NCI-H2081 (cell line): ENCODE data around the gene YIPF1.

Source experiments
- DNase-seq, 2 experiments: peaks; one replicate each; lab custom pipeline; 2025; lab: John Stamatoyannopoulos, UW

The YIPF1 gene

DNA sequence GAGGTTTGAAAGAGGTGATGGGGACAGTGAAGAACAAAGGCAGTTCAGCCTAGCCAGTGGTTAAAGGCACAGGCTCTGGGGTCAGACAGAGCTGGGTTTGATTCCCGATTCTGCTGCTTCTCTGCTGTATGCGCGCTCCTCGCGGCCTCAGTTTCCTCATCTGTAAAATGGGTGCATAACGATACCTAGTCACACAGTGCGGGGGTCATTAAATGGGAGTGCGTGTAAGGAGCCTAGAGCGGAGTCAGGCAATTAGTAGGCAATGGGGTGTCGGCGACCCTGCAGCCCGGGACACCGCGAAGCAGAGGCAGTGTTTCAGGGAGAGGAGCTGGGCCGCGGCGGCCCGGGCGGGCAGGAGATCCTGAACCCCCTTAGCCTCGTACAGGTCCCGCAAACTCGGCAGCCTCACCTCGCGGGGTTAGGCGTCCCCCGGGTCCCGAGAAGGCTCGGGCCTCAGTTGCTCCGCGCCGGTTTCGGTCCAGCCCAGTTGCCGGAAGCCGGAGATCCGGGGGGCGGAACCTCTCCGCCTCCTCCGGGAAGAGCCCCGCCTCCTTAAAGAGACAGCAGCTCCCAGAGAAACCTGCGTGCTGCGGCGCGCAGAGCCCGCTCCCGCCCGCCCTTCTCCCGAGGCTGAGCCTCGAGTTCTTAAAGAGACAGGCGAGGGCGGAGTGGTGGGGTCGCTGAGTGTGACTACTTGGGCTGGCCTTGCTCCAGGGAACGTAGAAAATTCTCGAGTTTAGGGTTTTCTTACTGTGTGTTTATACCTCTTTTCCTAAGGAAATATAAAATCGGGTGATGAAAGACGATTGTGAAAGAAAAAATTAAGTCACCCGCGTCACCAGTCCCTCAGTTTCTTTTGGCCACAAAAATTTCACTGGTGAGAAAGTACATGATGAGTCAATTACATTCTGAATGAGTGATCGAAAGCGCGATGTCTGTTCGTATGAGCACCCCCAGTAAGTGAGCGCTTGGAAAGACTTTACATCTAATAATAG is at the start of gene YIPF1:
Gene YIPF1, minus strand, starts transcription at position 494 of the 995 bp plus-strand sequence. CDS start 860 bp downstream, outside the sequence.
- peak; percentile 86 to 91 for DNase-seq

DNA sequence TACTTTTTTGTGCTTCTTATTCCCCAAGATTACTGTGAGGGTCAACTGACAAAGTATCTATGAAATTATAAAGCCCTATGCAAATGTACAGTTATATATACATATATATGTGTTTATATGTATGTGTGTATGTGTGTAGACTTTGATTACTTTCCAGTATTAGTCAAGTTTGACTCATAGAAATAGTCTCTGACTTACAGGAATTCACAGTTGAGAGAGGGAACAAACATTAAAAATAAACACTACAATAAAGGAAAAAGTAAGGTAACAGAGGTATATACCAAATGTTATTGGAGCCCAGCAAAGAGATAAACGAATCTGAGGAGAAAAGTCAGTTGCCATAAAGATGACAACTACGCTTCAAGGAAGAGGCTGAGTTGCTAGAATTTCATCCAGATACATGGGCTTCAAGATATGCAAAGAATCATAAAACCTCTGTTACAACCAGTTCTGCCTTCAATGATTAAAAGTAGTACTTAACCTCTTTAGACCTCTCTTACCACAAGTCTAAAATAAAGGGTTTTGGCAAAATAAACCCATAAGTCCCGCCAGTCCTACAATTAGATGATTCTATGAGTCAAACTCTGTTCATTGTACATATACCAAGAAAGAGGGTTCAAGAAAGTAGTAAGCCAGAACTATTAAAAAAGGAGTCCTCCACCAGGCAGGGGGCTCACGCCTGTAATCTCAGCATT is 48.7 kb upstream of the YIPF1 start:
- no peak for DNase-seq

DNA sequence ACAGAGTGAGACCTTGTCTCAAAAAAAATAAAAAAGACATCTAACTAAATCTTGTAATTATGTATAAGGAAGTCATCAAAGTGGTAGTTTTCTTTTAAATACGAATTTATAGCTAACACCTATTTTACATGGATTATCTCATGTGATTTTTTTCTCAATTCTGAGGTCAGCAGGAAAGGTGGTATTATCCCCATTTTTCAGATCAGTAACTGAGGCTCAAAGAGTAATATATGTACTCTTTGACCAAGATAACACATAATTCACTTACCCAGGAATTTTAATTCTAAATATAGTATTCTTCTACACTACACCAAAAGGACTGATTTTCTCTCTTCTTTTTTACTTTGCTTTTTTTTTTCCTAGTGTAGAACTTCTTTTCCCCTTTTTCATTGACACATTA is 46.8 kb upstream of the YIPF1 start:
- DNase-seq, result no peak

DNA sequence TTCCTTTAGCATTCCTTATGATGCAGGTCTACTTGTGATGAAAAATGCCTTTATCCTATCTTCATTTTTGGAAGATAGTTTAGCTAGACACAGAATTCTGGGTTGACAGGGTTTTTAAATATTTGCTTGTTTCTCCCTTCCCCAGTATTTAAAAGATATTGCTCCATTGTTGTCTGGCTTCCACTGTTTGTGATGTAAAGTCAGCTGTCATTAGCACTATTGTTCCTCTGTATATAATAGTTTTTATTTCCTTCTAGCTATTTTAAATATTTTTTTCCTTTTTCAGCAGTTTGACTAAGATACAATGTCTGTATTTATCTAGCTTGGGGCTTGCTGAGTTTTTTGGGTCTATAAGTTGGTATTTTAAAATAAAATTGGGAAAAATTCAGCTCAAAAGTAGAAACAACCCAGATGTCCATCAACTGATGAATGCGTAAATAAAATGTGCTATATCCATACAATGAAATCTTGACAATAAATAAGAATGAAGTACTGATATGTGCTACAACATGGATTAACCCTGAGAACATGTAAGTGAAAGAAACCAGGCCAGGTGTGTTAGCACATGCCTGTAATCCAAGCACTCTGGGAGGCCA is 44.7 kb upstream of the YIPF1 start:
- no peak for DNase-seq

DNA sequence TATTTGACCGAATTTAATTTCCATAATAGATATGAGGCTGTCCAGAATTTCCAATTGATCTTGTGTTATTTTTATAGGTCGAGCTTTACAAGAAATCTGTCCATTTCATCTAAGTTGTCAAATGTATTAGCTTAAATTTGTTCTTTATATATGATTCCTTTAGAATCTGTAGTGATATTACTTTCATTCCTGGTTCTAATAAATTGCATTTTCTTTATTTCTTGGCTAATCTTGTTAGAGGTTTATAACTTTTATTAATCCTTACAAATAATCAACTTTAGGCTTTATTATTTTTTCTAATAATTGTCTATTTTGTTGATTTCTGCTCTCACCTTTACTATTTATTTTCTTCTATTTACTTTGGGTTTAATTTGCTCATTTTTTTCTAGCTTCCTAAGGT is 41.9 kb upstream of the YIPF1 start:
- DNase-seq, result no peak

DNA sequence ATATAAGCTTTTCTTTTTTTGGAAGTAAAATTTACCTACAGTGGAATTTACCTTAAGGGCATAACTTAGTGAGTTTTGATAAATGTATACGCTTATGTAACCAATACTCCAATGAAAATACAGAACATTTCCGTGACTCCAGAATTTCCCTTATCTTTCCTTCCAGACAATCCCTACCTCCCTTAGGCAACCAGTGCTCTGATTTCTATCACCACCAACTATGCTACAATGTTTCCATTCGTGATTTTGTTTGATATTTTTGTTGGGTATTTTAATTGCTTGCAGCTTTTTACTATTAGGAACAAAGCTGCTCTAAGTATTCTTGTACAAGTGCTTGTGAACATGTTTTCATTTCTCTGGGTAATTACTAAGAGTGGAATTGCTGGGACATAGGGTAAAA is 41.3 kb upstream of the YIPF1 start:
- DNase-seq, result no peak

DNA sequence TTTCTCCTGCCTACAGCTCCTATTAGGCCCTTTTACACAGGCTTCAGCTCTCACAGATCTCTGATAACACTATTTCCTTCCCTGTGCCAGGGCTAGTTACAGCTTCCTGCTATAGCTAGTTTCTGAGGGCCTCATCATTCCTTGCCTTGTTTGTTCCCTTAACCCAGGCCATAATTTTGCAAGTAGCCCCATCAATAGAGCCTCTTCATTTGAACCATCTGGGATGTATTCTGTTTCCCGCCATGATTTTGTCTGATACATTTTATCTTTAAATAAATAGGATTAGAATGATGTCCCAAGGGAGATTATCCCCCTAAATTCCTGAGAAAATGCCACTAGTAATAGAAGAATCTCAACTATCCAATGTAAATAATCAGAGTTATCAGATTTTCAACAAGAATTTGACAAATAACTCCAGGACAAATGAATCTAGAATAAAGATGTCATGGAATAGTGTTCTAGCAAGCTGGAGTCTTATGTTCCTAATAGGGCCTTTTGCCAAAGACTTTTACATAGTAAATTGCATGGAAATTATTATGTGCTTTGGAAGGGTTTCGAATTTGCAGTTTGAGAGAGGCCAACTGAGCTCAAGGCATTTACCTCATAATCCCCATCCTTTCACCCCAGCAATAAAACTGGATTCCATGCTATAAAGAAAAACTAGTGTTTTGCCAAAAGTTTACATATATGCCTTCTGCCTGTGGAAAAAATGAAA is 39.8 kb upstream of the YIPF1 start:
- no peak for DNase-seq

DNA sequence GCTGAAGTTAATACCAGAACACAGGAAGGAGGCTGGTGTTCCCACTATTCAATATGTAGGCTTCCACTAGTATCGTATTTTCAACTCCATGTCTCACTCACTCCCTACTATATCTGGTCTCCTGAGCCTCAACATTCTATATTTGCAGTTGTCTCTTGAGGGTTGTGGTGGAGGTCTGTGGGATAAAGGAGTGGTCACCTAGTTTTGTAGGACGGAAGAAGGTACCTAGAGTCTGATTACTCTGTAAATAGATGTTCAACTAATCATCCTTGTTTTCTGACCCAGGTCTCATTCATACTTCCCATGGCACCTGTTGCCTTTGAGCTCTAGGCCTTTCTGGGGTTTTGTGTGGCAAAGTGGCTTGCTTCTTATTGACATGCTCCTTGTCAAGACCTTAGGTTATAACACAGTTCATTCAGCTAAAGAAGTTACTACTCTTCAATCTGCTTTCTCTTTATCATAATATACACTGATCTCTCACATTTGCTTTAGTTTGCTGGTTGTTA is 37.8 kb upstream of the YIPF1 start:
- DNase-seq, result no peak

DNA sequence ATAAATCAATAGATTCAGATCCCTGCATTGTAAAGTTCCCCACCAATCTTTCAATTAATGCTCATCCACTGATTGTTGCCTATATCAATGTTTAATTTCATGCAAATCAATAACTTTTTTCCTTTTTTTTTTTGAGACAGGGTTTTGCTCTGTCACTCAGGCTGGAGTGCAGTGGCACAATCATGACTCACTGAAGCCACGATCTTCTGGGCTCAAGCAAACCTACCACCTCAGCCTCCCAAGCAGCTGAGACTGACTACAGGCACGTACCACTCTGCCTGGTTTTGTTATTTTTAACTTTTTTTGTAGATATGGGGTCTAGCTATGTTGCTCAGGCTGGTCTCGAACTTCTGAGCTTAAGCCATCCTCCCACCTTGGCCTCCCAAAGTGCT is 30.1 kb upstream of the YIPF1 start:
- no peak for DNase-seq

DNA sequence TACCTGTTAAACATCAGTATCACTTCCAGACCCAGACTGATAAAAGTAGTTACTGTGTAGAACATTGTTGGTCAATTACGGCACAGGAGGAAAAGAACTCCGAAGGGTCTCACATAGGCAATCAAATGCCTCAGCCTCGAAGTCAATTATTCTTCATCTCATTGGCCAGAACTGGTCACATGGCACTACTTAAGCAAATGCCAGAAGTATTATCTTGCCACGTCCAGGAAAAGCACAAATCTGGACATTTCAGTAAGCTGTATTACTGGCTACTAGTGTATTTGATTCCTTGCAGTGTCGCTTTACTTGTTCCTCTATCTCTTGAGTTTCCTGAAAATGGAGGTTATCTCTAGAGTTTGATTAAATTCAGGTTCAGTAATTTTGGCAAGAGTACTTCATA is 28.7 kb upstream of the YIPF1 start:
- no peak for DNase-seq

DNA sequence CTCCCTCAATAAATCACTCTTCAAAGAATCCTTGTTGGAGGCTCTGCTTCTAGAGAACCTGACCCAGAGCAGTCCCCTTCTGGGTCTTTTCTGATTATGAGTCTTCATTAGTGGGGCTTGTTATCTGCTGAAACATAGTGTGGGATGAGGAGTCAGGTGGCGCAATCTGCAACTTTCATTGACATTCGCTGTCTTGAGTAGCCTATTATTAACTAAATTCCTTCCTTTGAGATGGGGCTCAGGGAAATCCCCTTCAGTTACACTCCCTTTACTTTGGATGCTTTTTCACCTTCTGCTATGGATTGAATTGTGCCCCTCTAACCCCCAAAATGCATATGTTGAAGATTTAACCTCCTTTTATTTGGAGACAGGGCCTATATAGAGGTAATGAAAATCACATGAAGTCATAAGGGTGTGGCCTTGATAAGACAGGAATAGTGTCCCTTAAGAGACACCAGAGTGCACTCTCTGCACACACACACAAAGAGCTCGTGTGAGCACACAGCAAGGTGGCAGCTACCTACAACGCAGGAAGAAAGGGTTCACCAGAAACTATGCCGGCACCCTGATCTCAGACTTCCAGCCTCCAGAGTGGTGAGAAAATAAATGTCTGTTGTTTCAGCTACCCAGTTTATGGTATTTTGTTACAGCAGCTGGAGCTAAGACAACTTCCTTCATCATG is 23.9 kb upstream of the YIPF1 start:
- no peak for DNase-seq

DNA sequence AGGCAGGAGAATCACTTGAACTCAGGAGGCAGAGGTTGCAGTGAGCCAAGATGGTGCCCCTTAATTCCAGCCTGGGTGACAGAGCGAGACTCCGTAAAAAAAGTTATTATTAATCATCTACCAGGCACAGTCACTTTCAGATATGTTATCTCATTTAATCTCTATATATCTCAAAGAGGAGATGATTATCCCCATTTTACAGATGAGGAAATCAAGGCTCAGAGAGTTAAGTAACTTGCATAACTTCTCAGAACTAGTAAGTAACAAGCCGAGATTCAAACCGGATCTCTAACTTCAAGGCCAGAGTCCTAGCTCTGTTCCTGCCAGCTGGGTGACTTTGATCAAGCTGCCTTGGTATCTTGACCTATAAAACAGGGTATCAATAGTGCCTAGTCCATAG is 21.8 kb upstream of the YIPF1 start:
- DNase-seq, result no peak

DNA sequence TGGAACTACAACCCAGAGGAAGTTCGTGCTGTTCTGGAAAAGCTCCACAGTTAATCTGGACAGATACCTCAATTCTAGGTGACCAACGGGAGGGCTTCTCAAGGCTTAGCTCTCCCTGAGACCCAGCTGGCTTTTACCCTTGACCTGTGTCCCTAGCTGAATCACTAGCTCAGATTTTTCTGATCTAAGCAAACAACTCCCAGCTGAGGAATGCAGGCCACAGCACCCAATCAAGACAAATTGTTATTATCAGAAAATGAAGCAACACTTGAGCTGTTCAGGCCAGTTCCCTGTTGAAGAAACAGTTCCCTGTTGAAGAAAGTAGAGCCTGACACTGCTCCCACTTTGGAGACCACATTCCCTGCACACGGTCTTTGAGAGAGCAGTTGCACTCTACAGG is 20.3 kb upstream of the YIPF1 start:
- no peak for DNase-seq

DNA sequence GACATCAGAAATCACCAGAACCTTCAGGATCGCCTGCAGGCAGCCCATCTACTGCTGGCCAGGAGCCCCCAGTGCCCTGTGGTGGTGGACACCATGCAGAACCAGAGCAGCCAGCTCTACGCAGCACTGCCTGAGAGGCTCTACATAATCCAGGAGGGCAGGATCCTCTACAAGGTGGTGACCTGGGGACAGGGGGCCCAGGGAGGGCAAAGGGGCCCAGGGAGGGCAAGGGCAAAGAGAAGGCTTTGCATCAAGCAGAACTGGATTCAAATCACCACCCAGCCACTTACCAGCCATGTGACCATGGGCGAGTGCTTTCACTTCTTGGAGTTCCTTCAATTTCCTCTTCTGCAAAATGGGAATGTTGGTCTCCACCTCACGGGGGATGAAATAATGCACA is 16.5 kb upstream of the YIPF1 start:
- no peak for DNase-seq

DNA sequence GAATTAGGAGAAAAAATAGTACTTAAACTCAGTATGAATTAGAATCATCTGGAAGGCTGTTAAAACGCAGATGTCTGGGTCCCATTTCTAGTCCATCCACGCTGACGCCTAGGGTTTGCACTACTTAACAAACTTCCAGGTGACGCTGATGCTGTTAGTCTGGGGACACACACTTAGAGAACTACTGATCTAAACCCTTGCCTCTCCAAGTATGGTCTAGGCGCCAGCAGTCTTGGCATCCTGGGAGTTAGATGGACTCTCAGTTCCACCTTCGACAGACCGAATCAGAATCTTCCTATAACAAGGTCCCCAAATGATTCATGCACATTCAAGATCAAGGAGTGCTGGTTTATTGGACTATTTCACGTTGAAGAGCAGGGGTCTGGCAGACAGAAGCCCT is 15.9 kb upstream of the YIPF1 start:
- DNase-seq, result no peak

DNA sequence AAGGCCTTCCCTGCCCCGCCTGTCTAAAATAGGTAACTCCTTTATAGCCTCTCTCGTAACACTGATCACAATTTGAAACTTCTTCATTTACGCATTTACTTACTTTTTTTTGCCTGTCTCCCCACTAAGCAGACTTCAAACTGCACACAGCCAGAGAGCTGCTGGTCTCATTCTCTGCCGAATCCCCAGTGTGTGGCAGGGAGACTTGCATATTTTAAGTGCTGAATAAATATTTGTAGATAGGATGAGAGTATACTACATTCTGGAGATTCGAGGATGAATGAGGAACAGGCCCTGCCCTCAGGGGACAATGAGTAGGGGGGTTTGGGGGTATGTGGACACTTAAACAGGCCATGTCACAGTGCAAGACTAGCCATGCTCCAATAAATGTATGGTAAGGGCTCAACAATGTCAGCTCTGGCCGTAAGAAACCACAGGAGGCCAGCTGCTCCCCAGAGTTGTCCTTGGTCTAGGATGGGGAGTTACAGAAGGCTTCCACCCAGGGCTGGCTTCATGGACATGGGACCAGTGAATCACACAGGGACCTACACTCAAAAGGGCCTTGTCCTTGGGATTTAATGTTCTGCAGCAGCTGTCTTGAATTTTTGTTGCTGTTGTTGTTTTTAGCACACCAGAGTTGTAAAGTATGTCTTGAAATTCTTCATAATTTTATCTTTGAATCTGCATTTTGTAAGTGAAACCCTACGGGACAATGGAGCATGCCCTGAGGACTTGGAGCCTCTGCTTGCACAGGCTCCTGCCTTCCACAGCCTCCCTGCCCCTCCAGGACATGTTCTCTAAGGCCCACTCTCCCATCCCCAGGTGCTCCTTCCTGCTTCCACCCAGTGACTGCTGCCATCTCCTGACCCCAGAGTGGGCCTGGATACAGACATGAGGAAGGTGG is 12.9 kb upstream of the YIPF1 start:
- DNase-seq, result no peak

DNA sequence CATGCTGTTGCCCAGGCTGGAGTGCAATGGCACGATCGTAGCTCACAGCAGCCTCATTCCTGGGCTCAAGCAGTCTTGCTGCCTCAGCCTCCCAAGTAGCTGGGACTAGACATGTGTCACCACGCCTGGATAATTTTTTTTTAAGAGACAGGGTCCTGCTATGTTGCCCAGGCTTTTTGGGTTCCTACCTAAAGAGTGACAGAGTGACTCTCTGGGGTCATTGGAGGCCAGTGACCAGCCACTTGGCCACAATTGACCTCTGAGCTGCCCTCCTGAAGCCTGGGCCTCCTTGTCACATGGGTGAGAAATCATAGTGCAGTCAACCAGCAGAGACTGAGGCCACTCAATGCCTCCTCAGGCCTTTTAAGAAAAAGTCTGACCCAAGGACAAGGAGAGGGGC is 10.1 kb upstream of the YIPF1 start:
- DNase-seq, result no peak

DNA sequence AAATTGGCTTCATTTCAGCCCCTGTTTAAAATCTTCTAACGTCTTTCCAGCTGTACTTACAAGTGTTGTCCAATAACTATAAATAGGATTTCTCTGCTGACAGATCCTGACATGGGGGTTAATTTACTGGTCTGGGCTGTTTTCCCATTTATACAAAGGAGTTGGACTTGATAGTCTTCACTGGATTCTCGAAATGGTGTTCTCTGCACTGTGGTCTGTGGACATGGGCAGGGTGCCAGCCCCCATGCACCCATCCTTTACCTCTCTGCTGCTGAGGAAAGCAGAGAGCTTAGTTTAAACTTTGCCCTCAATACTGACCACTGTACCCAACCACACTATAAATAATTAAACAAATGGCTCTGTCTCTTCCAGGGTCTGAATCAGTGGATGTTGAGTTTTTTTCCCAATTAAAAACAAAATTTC is 9.6 kb upstream of the YIPF1 start:
- DNase-seq, result peak in 1 of 2 experiments; percentile 15

DNA sequence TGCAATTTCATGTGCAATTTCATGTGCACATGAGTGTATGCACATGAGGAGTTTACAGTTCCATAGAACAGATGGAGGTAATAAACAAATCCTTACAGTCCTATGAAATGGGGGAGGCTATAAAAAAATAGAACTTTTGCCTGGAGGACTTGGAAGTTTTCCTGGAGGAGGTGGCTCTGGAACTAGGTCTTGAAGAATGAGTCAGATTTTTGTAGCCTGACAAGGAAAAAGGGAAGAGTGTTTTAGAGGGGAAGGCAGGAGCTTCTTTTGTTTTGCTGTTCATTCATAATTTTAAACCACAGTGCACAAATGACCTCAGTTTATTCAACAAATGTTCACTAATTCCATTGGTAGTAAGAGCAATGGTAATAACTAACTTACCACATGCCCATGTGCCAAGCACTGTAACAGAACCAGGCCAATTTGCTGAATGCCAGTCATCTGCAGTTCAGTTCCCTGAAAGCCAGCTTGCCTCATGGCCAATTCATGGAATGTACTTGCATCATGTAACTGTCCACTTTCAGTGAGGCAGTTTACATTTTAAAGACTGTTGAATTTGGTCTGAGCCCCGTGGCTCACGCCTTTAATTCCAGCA is 7.1 kb upstream of the YIPF1 start:
- DNase-seq, result no peak

DNA sequence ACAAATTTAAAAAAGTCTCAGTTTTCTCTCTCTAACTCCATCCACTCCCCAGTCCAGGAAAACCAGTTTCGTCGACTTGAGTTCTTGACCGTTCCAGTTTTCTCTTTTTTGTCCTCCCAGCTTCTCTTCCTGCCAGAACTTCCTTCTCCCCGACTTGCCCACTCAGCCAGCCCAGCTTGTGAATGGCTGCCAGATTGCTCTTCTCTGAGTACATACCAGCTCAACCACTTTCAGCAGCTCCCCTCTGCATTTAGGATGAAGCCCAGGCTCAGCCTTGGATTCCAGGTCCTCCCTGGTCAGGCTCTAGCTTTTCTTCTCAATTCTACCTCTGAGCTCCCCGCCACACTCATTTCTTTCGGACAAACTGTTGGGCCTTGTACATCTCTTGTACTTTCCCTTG is 5.8 kb upstream of the YIPF1 start:
- DNase-seq, result no peak
